KBM-7 (cell line): Measurements from ENCODE around the gene GPR108.

ENCODE experiments used
- DNase-seq: peaks from one replicate; pipeline ENCODE4 v3.0.0-alpha.2; 2015
- in situ Hi-C: fragments of 300-500 bp; cut with MboI; formaldehyde crosslinking; loops from 2 replicates; pipeline ENCODE4 v1.14.3; 2020; ENCODE audit warnings: low sequenced_read_pairs, low pct_unique_long_range_greater_than_20kb, mixed read lengths

Gene GPR108

GRCh38 chr19:6691342-6691741, 46.0 kb downstream of the GPR108 start:
- in situ Hi-C loops, result no loop called here
- DNase-seq, result no peak

GRCh38 chr19:6690160-6690885, 47.1 kb downstream of the GPR108 start:
- in situ Hi-C loops, result no loop called here
- no peak for DNase-seq

- in situ Hi-C loops, result no loop called here
- no peak for DNase-seq
Measured at GRCh38 chr19:6687114-6687513, 50.3 kb downstream of the GPR108 start.

DNA sequence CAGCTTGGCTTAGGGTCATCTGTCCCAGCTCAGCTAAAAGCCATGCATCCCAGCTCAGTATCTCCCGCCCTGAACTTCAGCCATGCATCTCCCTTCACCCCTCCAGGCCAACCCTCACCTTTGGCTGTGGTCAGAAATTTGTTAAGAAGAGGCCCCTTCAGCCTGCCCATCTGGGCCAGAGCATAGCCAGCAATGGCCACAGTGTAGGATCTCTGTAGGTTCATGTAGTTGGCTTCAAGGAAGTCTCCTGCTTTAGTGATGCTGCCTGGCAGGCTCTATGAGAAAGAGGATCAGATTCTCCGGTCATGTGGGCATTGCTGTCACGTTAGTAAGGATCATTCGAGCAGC, 50.8 kb downstream of the GPR108 start:
- no peak for DNase-seq
- in situ Hi-C loops, result no loop called here

DNA sequence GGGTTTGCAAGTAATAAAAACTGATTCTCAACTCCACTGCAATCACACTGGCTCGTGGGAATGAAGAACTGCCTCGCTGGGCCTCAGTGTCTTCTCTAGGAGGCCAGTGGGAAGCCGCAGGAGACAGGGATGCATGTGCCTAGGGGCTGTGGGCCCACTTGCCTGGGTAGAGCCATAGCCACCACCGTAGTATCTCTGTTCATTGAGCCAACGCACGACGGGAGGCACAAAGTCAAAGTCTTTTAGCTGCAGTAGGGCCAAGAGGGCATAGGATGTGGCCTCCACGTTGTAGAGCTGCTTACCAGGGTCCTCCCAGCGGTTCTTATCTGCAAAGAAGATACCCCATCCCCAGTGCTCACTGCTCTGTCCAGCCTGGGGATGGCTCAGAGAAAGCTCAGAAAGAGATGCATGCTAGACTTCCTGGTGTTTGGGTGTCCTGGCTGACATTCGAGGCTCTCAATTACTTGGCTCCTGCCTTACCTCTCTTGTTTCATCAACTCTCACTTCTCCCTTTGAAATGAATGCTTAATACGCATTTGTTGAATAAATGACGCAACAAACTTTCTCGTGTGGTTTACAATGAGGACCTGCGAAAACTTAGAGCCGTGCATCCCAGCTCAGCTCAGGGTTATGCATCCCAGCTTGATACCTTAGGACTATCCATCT, 51.3 kb downstream of the GPR108 start:
- in situ Hi-C loops, result no loop called here
- DNase-seq, result no peak

DNA sequence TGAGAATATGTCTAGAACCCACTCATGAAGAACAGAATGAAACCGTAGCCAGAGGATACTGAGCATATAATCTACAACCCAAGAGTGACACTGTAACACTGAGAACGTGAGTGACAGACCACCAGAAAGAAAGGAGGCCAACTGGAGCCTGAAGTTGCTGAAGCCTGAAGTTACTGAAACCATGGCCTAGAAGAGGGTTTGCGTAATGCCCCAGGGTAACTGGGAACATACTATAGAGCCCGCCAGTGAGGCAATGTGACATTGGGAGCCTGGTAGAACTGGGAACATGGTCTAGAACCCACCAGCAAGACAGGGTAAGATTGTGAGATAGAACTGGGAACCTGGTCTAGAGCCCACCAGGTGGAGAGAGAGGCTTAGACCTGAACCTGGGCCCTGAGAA, 51.9 kb downstream of the GPR108 start:
- no peak for DNase-seq
- in situ Hi-C loops, result no loop called here

GRCh38 chr19:6683971-6684370, 53.4 kb downstream of the GPR108 start:
- in situ Hi-C loops, result no loop called here
- DNase-seq, result no peak

- no peak for DNase-seq
- in situ Hi-C loops, result no loop called here
Measured at GRCh38 chr19:6682607-6683128, 54.7 kb downstream of the GPR108 start.

- in situ Hi-C loops, result no loop called here
- DNase-seq, result no peak
Measured at GRCh38 chr19:6680141-6680540, 57.2 kb downstream of the GPR108 start.
